Heart left ventricle (tissue), 16 donors: ENCODE data around the gene CHD9. TPM values are rescaled to one million over a fixed set of nuclear protein-coding genes. Genes with fewer than 3 reads are reported as not detected.
A peak's percentile ranks its signal among the peaks of the same experiment; 100 is the strongest.

Experiments
- ATAC-seq, 4 donors: fragments of 200-7000 bp; cut with Tn5 transposase; one replicate each; pipeline ENCODE4 v1.9.1; 2020 to 2022; ENCODE audit warnings: moderate library complexity in 4 of 4, mild to moderate bottlenecking in 3 of 4, moderate number of reproducible peaks in 1 of 4
- DNase-seq, 5 donors: peaks; one replicate each; pipeline ENCODE4 v3.0.0-alpha.2; 2020
- H3K27ac ChIP-seq, 12 donors: fragments of 200-600 bp; sonication (generic) in 4 of 12; one replicate each; pipeline versions ENCODE4 v1.5.0 to v1.8.0; 2016 to 2022; ENCODE audit warnings: mild to moderate bottlenecking in 2 of 12
- H3K27me3 ChIP-seq, 9 donors: fragments of 200-600 bp; sonication (generic) in 2 of 9; one replicate each; pipeline versions ENCODE4 v1.5.1 to v1.8.0; 2016 to 2022; ENCODE audit warnings: mild to moderate bottlenecking in 3 of 9
- H3K36me3 ChIP-seq, 9 donors: fragments of 200-600 bp; sonication (generic) in 2 of 9; one replicate each; pipeline versions ENCODE4 v1.5.0 to v1.8.0; 2018 to 2022; ENCODE audit warnings: mild to moderate bottlenecking in 2 of 9
- H3K4me1 ChIP-seq, 12 donors: fragments of 200-600 bp; sonication (generic) in 4 of 12; one replicate each; pipeline versions ENCODE4 v1.5.0 to v1.8.0; 2016 to 2022; ENCODE audit warnings: mild to moderate bottlenecking in 3 of 12
- H3K4me3 ChIP-seq, 12 donors: fragments of 200-600 bp; sonication (generic) in 4 of 12; one replicate each; pipeline versions ENCODE4 v1.5.0 to v1.8.0; 2017 to 2022; ENCODE audit warnings: mild to moderate bottlenecking in 9 of 12, moderate library complexity in 4 of 12
- H3K9me3 ChIP-seq, 12 donors: fragments of 200-600 bp; sonication (generic) in 4 of 12; one replicate each; pipeline versions ENCODE4 v1.5.0 to v1.8.0; 2016 to 2022; ENCODE audit warnings: mild to moderate bottlenecking in 1 of 12
- CTCF ChIP-seq, 12 donors: fragments of 200-600 bp; sonication (generic) in 4 of 12; IDR thresholded peaks; one replicate each; pipeline versions ENCODE4 v1.5.0 to v1.8.0; 2018 to 2022; ENCODE audit warnings: antibody characterized with exemption in 12 of 12, mild to moderate bottlenecking in 5 of 12
- POLR2A ChIP-seq, 2 donors: fragments of 450-650 bp; IDR thresholded peaks; one replicate each; pipeline ENCODE4 v1.6.1; 2017; ENCODE audit warnings: antibody characterized with exemption in 2 of 2, mild to moderate bottlenecking in 2 of 2, moderate library complexity in 2 of 2
- WGBS, 4 donors: extraction: QIAGEN DNeasy Blood & Tissue Kit in 2 of 4; methylation state at CpG; one replicate each; pipeline versions ENCODE4 v1.1.5 to v1.1.7; 2013 to 2018; 5-methylcytosine and 5-hydroxymethylcytosine counted together
- intact Hi-C, 10 donors: fragments of 100-400 bp; cut with DNase I; formaldehyde crosslinking; loops; one replicate each; pipeline versions ENCODE4 v1.11.1 to v1.14.2; 2022
- polyA plus RNA-seq, 2 donors: library from polyadenylated mRNA; stranded (reverse); fragments of 200-250 nt; gene quantifications; one replicate each; pipeline ENCODE4 v1.2.3, GENCODE V29; 2013
- total RNA-seq, 9 donors: library from RNA; depleted of rRNA in 2 of 9; stranded (reverse); fragments of >200 nt in 2 of 9; fragmentation: NEBNext Ultra II Directional in 3 of 9; extraction: Animal tissue kit (Norgen Biotek cat#: 25700) in 3 of 9; gene quantifications; one replicate each; pipeline versions ENCODE4 v1.1.0 to v1.2.4, GENCODE V29; 2016 to 2023
- donor health status: ischemic (EF 13 %, LVEDD 7.1; RV severe dilation, severe dysfunction).
- donor health status: healthy with polysubstance abuse.
- donor health status: DM: no; HTN: yes; CAD: no.
- donor health status: DM: no; HTN: no; CAD: no.
- donor health status: ischemic (EF 25% LVEDD 6.9; RV normal size, moderate dysfunction).
- donor health status: ischemic (EF 25% LVEDD 5.7; RV mildly dilated, moderate dysfunction).
- donor health status: healthy.
- donor health status: DM: yes; HTN: yes; CAD: no.
- donor health status: ischemic (EF 35%, LVEDD 5.7; RV mildly dilated, moderate dysfunction).
- donor health status: nonischemic (EF 11% LVEDD 7.7; RV severe dilation, severe dysfunction).
- donor health status: DM: yes; HTN: yes; CAD: no.
- donor health status: PGD.
- donor health status: ischemic (EF 29% LVEDD 5.4; RV normal size, mild dysfunction).
- donor health status: nonischemic (EF 23%, LVEDD 6.1; RV moderate dilation, normal function).

The CHD9 gene
- total and polyA plus RNA-seq, 11 donors, result 11.8 to 56.2 (median 41.3) TPM

GRCh38 chr16:53100889-53101288 lies 46.1 kb downstream of the CHD9 start:
- H3K36me3 ChIP-seq, result no peaks in the 10 kb centered on the region
- H3K4me1 ChIP-seq, result peaks cover 16 to 63% (median 54%) of the 10 kb centered on the region in 12 donors
- H3K27ac ChIP-seq, result peak overlapping the region; percentile 88 to 98 (median 94)
- TF ChIP-seq CTCF (IDR thresholded peaks at IDR 0.05) (no peak), POLR2A (IDR thresholded peaks at IDR 0.05) (no peak)
- no peak for ATAC-seq
- 94 to 100% (median 98%) methylated on average over 1 of the region's 1 CpG for WGBS, 4 donors
- intact Hi-C loops, result loop anchor here in 3 of 10 donors (2.0 to 10.0 kb wide), 3 partner anchors 28 to 46 kb away; partner anchors contain the start of genes CHD9 (in 1 of the 3) and CHD9NB (in 1 of the 3)
- no peaks in the 10 kb centered on the region for H3K9me3 ChIP-seq
- no peak overlapping the region for H3K4me3 ChIP-seq
- H3K27me3 ChIP-seq, result no peaks in the 10 kb centered on the region
- no peak for DNase-seq

- H3K27me3 ChIP-seq, result no peaks in the 10 kb centered on the region
- H3K4me1 ChIP-seq, result peaks cover 9 to 45% (median 34%) of the 10 kb centered on the region in 12 donors
- TF ChIP-seq CTCF (IDR thresholded peaks at IDR 0.05) (no peak), POLR2A (IDR thresholded peaks at IDR 0.05) (no peak)
- DNase-seq, result no peak
- no peaks in the 10 kb centered on the region for H3K36me3 ChIP-seq
- 47 to 71% (median 64%) methylated on average over 4 of the region's 4 CpGs for WGBS, 4 donors
- no peak for ATAC-seq
- intact Hi-C loops, result loop anchor here in 1 of 10 donors (10.0 kb wide), 1 partner anchor 49 kb away; the partner anchor contains the start of genes CHD9 and CHD9NB
- no peak overlapping the region for H3K4me3 ChIP-seq
- peak overlapping the region in 2 of 12 donors; percentile 5 to 94 for H3K27ac ChIP-seq
- no peaks in the 10 kb centered on the region for H3K9me3 ChIP-seq
Observed at GRCh38 chr16:53103811-53104210, 49.0 kb downstream of the CHD9 start.

- 97 to 98% (median 97%) methylated on average over 5 of the region's 5 CpGs for WGBS, 4 donors
- TF ChIP-seq POLR2A (IDR thresholded peaks at IDR 0.05), result no peak
- no peak for TF ChIP-seq CTCF (IDR thresholded peaks at IDR 0.05)
- Histone ChIP-seq H3K27ac (no peak overlapping the region), H3K4me3 (no peak overlapping the region), H3K9me3 (no peaks in the 10 kb centered on the region), H3K36me3 (no peaks in the 10 kb centered on the region), H3K4me1 (peaks cover 2 to 28% (median 17%) of the 10 kb centered on the region in 12 donors), H3K27me3 (no peaks in the 10 kb centered on the region)
- ATAC-seq, result no peak
- intact Hi-C loops, result loop anchor here in 1 of 10 donors (10.0 kb wide), 1 partner anchor 51 kb away; the partner anchor contains the start of genes CHD9 and CHD9NB
- no peak for DNase-seq
Observed at GRCh38 chr16:53105565-53105964, 50.8 kb downstream of the CHD9 start.

GRCh38 chr16:53111078-53111791 lies 56.4 kb downstream of the CHD9 start:
- Histone ChIP-seq H3K36me3 (peaks cover 0 to 3% (median 0%) of the 10 kb centered on the region in 9 donors), H3K9me3 (no peaks in the 10 kb centered on the region), H3K27me3 (no peaks in the 10 kb centered on the region), H3K27ac (no peak overlapping the region), H3K4me3 (no peak overlapping the region), H3K4me1 (peaks cover 0 to 16% (median 7%) of the 10 kb centered on the region in 12 donors)
- ATAC-seq (no peak), DNase-seq (no peak)
- WGBS, 4 donors, result 78 to 81% (median 79%) methylated on average over 5 of the region's 5 CpGs
- TF ChIP-seq POLR2A (IDR thresholded peaks at IDR 0.05), result no peak
- TF ChIP-seq CTCF (IDR thresholded peaks at IDR 0.05), result no peak
- intact Hi-C loops, result no loop called here
